Measurements from ENCODE around the gene NPLOC4. TPM values are rescaled to one million over a fixed set of nuclear protein-coding genes. Genes with fewer than 3 reads are reported as not detected.
"Not testable (repeated sequence)": the region's sequence is repeated elsewhere in the genome, so short reads cannot be mapped to it uniquely, and the experiment has no call there.

The NPLOC4 gene
- total RNA-seq (2014; rRNA removed; shearing (Covaris generic)): 139 TPM in 2 replicates
- 237 and 288 TPM in 2 replicates for polyA plus RNA-seq (2015; cell fraction: cytosol; rRNA removed)
- polyA plus RNA-seq (2015; cell fraction: nucleus; rRNA removed): 271 and 306 TPM in 2 replicates

GRCh38 chr17:81636505-81637288, at the start of gene NPLOC4, which contains the start of gene TSPAN10:
Gene NPLOC4, minus strand, starts transcription at chr17:81637112. Its CDS starts 182 bp downstream, at chr17:81636930.
Gene TSPAN10, plus strand, starts transcription at chr17:81637196. Its CDS starts 5,217 bp downstream, at chr17:81642413.
- in situ Hi-C loops (cut with HindIII; ENCODE audit: low pct_unique_long_range_greater_than_20kb, low sequenced_read_pairs): no loop called here
- peak; percentile 96 for DNase-seq (ENCODE audit: low read depth, low spot score)

- in situ Hi-C loops (cut with HindIII; ENCODE audit: low pct_unique_long_range_greater_than_20kb, low sequenced_read_pairs): no loop called here
Observed at GRCh38 chr17:81686614-81687013, 49.7 kb upstream of the NPLOC4 start.

GRCh38 chr17:81685108-81685507, 48.2 kb upstream of the NPLOC4 start:
- in situ Hi-C loops (cut with HindIII; ENCODE audit: low pct_unique_long_range_greater_than_20kb, low sequenced_read_pairs): no loop called here
- peak; percentile 53 for DNase-seq (ENCODE audit: low read depth, low spot score)

More at GRCh38 chr17:81686614-81687013, 49.7 kb upstream of the NPLOC4 start:
- DNase-seq (ENCODE audit: low read depth, low spot score): no peak

GRCh38 chr17:81684442-81684911, 47.6 kb upstream of the NPLOC4 start:
- in situ Hi-C loops (cut with HindIII; ENCODE audit: low pct_unique_long_range_greater_than_20kb, low sequenced_read_pairs): no loop called here
- peak; percentile 40 for DNase-seq (ENCODE audit: low read depth, low spot score)

- peak; percentile 100 for DNase-seq (ENCODE audit: low read depth, low spot score)
- in situ Hi-C loops (cut with HindIII; ENCODE audit: low pct_unique_long_range_greater_than_20kb, low sequenced_read_pairs): no loop called here
Observed at GRCh38 chr17:81683584-81684441, 46.9 kb upstream of the NPLOC4 start, which contains the start of the genes ARL16 and HGS. Gene ARL16, minus strand, starts transcription at chr17:81683797. Its CDS starts 44 bp downstream, at chr17:81683753. Gene HGS, plus strand, starts transcription at chr17:81684011. Its CDS starts 56 bp downstream, at chr17:81684067.

GRCh38 chr17:81683208-81683583, 46.3 kb upstream of the NPLOC4 start:
- no peak for DNase-seq (ENCODE audit: low read depth, low spot score)
- in situ Hi-C loops (cut with HindIII; ENCODE audit: low pct_unique_long_range_greater_than_20kb, low sequenced_read_pairs): no loop called here

GRCh38 chr17:81682565-81683207, 45.8 kb upstream of the NPLOC4 start:
- no peak for DNase-seq (ENCODE audit: low read depth, low spot score)
- in situ Hi-C loops (cut with HindIII; ENCODE audit: low pct_unique_long_range_greater_than_20kb, low sequenced_read_pairs): no loop called here

GRCh38 chr17:81681672-81682071, 44.8 kb upstream of the NPLOC4 start:
- in situ Hi-C loops (cut with HindIII; ENCODE audit: low pct_unique_long_range_greater_than_20kb, low sequenced_read_pairs): no loop called here
- DNase-seq (ENCODE audit: low read depth, low spot score): no peak

GRCh38 chr17:81680150-81680549, 43.2 kb upstream of the NPLOC4 start:
- in situ Hi-C loops (cut with HindIII; ENCODE audit: low pct_unique_long_range_greater_than_20kb, low sequenced_read_pairs): no loop called here
- no peak for DNase-seq (ENCODE audit: low read depth, low spot score)

GRCh38 chr17:81676906-81677305, 40.0 kb upstream of the NPLOC4 start:
- DNase-seq (ENCODE audit: low read depth, low spot score): no peak
- in situ Hi-C loops (cut with HindIII; ENCODE audit: low pct_unique_long_range_greater_than_20kb, low sequenced_read_pairs): no loop called here

- peak; percentile 71 for DNase-seq (ENCODE audit: low read depth, low spot score)
- in situ Hi-C loops (cut with HindIII; ENCODE audit: low pct_unique_long_range_greater_than_20kb, low sequenced_read_pairs): not testable (repeated sequence)
Observed at GRCh38 chr17:81675515-81676221, 38.8 kb upstream of the NPLOC4 start.

GRCh38 chr17:81673561-81674258, 36.8 kb upstream of the NPLOC4 start:
- in situ Hi-C loops (cut with HindIII; ENCODE audit: low pct_unique_long_range_greater_than_20kb, low sequenced_read_pairs): no loop called here
- no peak for DNase-seq (ENCODE audit: low read depth, low spot score)

GRCh38 chr17:81672954-81673353, 36.0 kb upstream of the NPLOC4 start:
- in situ Hi-C loops (cut with HindIII; ENCODE audit: low pct_unique_long_range_greater_than_20kb, low sequenced_read_pairs): no loop called here
- DNase-seq (ENCODE audit: low read depth, low spot score): no peak

- in situ Hi-C loops (cut with HindIII; ENCODE audit: low pct_unique_long_range_greater_than_20kb, low sequenced_read_pairs): no loop called here
- DNase-seq (ENCODE audit: low read depth, low spot score): no peak
Observed at GRCh38 chr17:81672504-81672903, 35.6 kb upstream of the NPLOC4 start.

- peak; percentile 77 for DNase-seq (ENCODE audit: low read depth, low spot score)
- in situ Hi-C loops (cut with HindIII; ENCODE audit: low pct_unique_long_range_greater_than_20kb, low sequenced_read_pairs): no loop called here
Observed at GRCh38 chr17:81667754-81668153, 30.8 kb upstream of the NPLOC4 start.
